Mucosa of rectum (tissue), 2 donors: ENCODE measurements around the gene ERVH48-1.
"Not testable (repeated sequence)": the region's sequence is repeated elsewhere in the genome, so short reads cannot be mapped to it uniquely, and the experiment has no call there.

Source experiments
- H3K27ac ChIP-seq, 2 donors: one replicate each; pipeline ENCODE4 v1.7.0; 2013; ENCODE audit warnings: inconsistent platforms in 2 of 2, low read depth in 2 of 2, low read length in 2 of 2
- H3K27me3 ChIP-seq, 2 donors: one replicate each; pipeline ENCODE4 v1.7.0; 2013; ENCODE audit warnings: low read length in 2 of 2; ENCODE audit not compliant: control insufficient read depth in 2 of 2, insufficient read depth in 2 of 2
- H3K36me3 ChIP-seq, 2 donors: one replicate each; pipeline ENCODE4 v1.7.0; 2013; ENCODE audit warnings: low read length in 2 of 2; ENCODE audit not compliant: control insufficient read depth in 2 of 2, insufficient read depth in 2 of 2
- H3K4me1 ChIP-seq, 2 donors: one replicate each; pipeline ENCODE4 v1.7.0; 2013; ENCODE audit warnings: low read length in 2 of 2, mild to moderate bottlenecking in 1 of 2; ENCODE audit not compliant: control insufficient read depth in 2 of 2, insufficient read depth in 2 of 2
- H3K4me3 ChIP-seq, 2 donors: one replicate each; pipeline ENCODE4 v1.7.0; 2013; ENCODE audit warnings: low read length in 2 of 2
- H3K9ac ChIP-seq, 2 donors: one replicate each; pipeline ENCODE4 v1.7.0; 2013; ENCODE audit warnings: low read length in 2 of 2, low read depth in 1 of 2, mild to moderate bottlenecking in 1 of 2
- H3K9me3 ChIP-seq, 2 donors: one replicate each; pipeline ENCODE4 v1.7.0; 2013; ENCODE audit warnings: low read length in 2 of 2; ENCODE audit not compliant: control insufficient read depth in 2 of 2
- donor health status: healthy.
- donor health status: Normal muscosa, but diverticular disease.

ERVH48-1 gene

GRCh38 chr21:42964086-42964485, 38.7 kb upstream of the ERVH48-1 start:
- Histone ChIP-seq H3K4me1 (no peaks in the 10 kb centered on the region), H3K27me3 (no peaks in the 10 kb centered on the region), H3K27ac (no peak overlapping the region), H3K4me3 (no peak overlapping the region), H3K9ac (no peak overlapping the region), H3K9me3 (no peaks in the 10 kb centered on the region), H3K36me3 (no peaks in the 10 kb centered on the region)

DNA sequence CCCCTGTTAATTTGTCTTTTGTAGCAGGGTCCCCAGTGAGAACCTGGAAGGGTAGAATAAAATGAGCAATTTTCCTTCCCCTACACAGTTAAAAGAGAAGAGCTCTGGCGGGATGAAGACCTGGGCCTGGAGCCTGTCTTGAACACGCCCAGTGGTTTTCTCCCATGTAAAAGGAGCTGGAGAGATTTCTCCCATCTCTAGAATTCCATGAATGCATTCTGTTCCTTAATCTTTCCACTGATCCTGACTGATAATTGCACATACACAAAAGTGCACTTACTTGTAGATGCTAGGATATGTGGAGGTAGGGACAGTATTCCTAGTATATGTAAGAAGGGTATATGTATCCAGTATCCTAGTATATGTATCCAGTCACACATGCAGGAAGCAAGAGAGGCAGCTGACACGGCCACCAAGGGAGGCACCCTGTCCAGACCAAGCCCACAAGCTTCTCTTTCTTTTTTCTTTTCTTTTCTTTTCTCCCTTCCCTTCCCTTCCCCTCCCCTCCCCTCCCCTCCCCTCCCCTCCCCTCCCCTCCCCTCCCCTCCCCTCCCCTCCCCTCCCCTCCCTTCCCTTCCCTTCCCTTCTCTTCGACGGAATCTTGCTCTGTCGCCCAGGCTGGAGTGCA, 37.1 kb upstream of the ERVH48-1 start:
- no peak overlapping the region for H3K27ac ChIP-seq

DNA sequence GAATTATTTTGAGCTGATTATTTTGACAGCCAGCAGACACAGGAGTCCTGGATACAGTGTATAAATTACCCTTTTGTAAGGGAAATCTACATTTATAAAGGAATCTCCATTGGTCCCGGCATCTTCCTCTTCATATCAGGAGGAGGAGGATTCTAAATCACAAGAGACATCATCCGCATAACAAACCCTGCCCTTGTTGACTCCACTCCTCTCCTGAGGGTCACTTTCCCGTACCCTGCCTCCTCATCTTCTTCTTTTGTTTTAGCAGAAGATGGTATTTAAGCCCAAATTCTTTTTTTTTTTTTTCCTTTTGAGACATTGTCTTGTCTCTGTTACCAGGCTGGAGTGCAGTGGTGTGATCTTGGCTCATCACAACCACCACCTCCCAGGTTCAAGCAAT, 34.3 kb upstream of the ERVH48-1 start:
- Histone ChIP-seq H3K27me3 (no peaks in the 10 kb centered on the region), H3K4me3 (no peak overlapping the region), H3K9ac (no peak overlapping the region), H3K9me3 (no peaks in the 10 kb centered on the region), H3K27ac (no peak overlapping the region), H3K36me3 (no peaks in the 10 kb centered on the region), H3K4me1 (peaks cover 0 to 6% of the 10 kb centered on the region in 2 donors)

More for the DNA sequence above, 37.1 kb upstream of the ERVH48-1 start:
- H3K36me3 ChIP-seq: no peaks in the 10 kb centered on the region
- no peaks in the 10 kb centered on the region for H3K27me3 ChIP-seq
- no peaks in the 10 kb centered on the region for H3K9me3 ChIP-seq
- no peak overlapping the region for H3K4me3 ChIP-seq
- no peak overlapping the region for H3K9ac ChIP-seq
- no peaks in the 10 kb centered on the region for H3K4me1 ChIP-seq

- H3K27ac ChIP-seq, H3K36me3 ChIP-seq, H3K9ac ChIP-seq, H3K27me3 ChIP-seq, H3K4me3 ChIP-seq, H3K4me1 ChIP-seq, H3K9me3 ChIP-seq: not testable (repeated sequence)
Measured at GRCh38 chr21:42958122-42958521, 32.7 kb upstream of the ERVH48-1 start.

- Histone ChIP-seq H3K4me1 (peaks cover 0 to 6% of the 10 kb centered on the region in 2 donors), H3K36me3 (no peaks in the 10 kb centered on the region), H3K27me3 (no peaks in the 10 kb centered on the region), H3K9ac (no peak overlapping the region), H3K9me3 (no peaks in the 10 kb centered on the region), H3K27ac (no peak overlapping the region), H3K4me3 (no peak overlapping the region)
Measured at GRCh38 chr21:42956824-42957630, 31.6 kb upstream of the ERVH48-1 start.

DNA sequence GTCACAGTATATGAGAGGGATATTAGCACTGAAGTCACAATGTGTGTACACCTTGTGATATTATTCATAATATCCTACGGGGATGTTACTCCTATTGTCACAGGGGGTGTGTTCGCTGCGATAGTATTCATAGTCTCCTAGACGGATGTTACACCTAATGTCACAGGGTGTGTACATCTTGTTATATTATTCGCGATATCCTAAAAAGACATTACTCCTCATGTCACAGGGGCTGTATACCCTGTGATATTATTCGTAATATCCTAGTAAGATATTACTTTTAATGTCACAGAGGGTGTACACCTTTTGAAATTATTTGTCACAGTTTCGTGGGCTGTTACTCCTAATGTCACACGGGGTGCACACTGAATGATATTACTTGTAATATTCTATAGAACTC, 25.8 kb upstream of the ERVH48-1 start:
- H3K9ac ChIP-seq, H3K4me1 ChIP-seq, H3K4me3 ChIP-seq, H3K27ac ChIP-seq, H3K36me3 ChIP-seq, H3K27me3 ChIP-seq, H3K9me3 ChIP-seq: not testable (repeated sequence)

- not testable (repeated sequence) for H3K9me3 ChIP-seq, H3K4me3 ChIP-seq, H3K27ac ChIP-seq, H3K27me3 ChIP-seq, H3K4me1 ChIP-seq, H3K9ac ChIP-seq, H3K36me3 ChIP-seq
Measured at GRCh38 chr21:42949094-42949755, 23.8 kb upstream of the ERVH48-1 start.

DNA sequence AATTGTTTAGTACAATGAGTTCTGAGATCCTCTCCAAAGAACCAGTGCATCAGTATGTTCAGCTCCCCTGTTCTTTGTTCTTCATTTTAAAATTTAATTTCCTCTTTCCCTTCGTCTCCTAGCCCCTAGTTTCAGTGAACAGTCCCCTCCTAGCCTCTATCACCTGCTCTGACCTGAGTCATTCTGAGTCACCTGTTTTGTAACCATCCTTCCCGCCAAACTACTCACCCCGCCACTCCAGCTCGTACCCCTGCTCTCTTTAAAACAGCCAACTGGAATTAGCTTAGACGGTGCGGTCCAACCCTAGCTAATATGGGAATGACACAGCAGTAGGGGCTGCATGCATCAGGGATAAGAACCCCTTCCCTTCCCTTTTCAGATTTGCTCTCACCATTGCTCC, 16.8 kb upstream of the ERVH48-1 start:
- Histone ChIP-seq H3K4me3 (no peak overlapping the region), H3K9ac (no peak overlapping the region), H3K9me3 (no peaks in the 10 kb centered on the region), H3K4me1 (peaks cover 0 to 3% of the 10 kb centered on the region in 2 donors), H3K27ac (no peak overlapping the region), H3K27me3 (no peaks in the 10 kb centered on the region), H3K36me3 (no peaks in the 10 kb centered on the region)

- no peaks in the 10 kb centered on the region for H3K27me3 ChIP-seq
- H3K36me3 ChIP-seq: no peaks in the 10 kb centered on the region
- no peak overlapping the region for H3K27ac ChIP-seq
- peaks cover 0 to 3% of the 10 kb centered on the region in 2 donors for H3K4me1 ChIP-seq
- H3K4me3 ChIP-seq: no peak overlapping the region
- H3K9ac ChIP-seq: no peak overlapping the region
- H3K9me3 ChIP-seq: no peaks in the 10 kb centered on the region
Measured at GRCh38 chr21:42941696-42942085, 16.3 kb upstream of the ERVH48-1 start.
